NCI-H187 treated with DMSO at 0.1 percent for 48 hours (cell line): ENCODE results near the gene LIMS1.
"Not testable (repeated sequence)": the region's sequence is repeated elsewhere in the genome, so short reads cannot be mapped to it uniquely, and the experiment has no call there.

Experiments used
- DNase-seq: peaks from one replicate; lab custom pipeline; 2025; lab: John Stamatoyannopoulos, UW

The LIMS1 gene

DNA sequence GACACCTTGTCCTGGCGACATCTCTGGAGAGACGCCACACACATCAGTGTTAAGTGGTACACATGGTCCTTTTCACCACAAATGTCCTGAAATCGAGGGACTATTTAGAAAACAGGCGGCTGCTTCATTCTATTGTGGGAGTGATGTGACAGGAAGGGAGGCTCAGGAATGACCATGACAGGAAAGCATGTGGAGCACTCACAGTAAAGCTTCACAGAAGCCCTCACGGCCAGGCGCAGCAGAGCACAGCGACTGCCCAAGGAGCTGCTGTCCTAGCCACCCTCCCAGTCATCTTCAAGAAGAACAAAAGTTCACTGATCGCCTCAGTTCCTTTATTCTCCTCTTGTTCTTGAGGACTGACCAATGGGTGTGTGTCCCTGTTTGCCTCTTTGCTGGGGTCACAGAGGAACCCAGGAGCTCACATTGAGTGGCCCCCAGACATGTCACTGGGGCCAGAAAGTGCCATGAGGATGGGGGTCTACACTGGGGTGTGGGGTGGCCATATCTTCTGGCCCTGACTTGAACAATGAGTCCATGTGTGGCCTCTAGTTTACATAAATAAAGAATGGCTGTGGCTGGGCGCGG, 100.4 kb downstream of the LIMS1 start:
- no peak for DNase-seq

DNA sequence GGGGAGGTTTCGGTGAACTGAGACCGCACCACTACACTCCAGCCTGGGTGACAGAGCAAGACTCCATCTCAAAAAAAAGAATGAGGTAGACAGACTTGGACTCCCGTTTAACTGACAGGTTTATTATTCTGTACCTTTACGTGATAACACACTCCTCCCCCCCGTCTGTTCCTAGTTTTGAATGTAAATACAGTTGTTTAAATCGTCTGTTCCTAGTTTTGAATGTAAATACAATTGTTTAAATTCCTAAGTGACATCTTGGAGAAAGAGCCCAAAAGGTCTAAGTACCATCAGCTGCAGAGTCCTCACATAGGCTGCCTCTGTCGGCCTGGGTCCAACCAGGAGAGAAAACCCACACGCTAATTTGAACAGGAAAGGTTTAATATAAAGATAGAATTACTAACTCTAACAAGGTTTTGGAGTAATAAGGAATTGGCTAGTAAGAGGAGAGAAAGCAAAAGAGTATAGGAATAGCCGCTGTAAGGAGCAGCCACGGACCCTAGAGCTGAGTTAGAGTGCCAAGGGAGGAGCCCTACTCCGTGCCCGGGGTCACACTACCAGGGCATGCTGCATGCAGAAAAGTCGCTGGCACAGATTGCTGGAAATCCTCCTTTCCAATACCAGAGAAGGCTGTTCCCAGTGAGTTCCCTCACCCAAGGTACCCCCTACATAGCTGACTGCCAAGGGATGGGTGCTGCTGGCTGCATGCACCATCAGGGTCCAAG, 101.5 kb downstream of the LIMS1 start:
- no peak for DNase-seq

DNA sequence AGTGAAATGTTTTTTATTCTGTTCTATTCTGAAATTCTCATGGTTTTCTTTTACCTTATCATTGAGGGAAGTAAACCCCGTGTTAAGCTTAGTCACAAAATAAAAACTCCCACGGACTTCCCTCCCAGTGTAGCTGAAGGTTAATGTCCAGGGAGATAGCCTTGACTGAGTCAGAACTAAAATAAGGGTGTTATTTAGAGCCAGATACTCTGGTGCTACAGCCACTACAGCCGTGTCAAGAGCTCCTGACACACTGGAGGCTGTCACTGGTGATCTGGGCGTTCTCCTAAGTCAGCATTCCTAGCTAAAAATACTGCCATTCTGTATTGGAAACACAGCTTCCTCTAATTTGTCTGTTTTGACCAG, 103.0 kb downstream of the LIMS1 start:
- no peak for DNase-seq

DNA sequence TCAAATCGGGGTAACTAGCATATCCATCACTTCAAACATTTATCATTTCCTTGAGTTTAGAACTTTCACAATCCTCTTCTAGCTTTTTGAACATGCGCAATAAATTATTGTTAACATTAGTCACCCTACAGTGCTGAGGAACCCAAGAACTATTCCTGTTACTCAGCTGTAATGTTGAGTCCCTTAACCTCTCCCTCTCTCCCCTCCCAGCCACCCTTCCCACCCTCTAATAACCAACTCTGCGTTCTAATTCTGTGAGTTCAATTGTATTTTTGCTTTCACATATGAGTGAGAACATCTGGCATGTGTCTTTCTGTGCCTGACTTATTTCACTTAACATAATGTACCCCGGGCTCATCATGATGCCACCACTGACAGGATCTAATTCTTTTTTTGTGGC, 106.5 kb downstream of the LIMS1 start:
- DNase-seq = no peak

DNA sequence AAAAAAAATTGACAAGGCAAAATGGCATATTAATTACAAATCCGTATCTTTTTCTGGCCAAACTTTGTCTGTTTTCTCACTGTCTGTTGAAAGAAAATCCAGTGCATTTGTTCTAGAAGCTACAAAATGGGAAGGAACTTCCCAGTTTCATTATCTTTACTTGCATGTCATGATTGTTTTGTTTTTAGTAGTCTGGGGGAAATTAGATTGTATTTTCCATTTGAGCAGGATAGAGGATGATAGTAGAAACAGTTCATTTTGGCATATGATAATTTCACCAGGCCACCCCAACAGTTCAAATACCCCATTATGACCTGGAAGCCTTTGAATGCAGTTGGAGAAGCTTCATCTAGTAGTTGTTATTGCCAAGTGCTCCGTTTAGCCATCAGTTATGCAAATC, 107.5 kb downstream of the LIMS1 start:
- DNase-seq = no peak

DNA sequence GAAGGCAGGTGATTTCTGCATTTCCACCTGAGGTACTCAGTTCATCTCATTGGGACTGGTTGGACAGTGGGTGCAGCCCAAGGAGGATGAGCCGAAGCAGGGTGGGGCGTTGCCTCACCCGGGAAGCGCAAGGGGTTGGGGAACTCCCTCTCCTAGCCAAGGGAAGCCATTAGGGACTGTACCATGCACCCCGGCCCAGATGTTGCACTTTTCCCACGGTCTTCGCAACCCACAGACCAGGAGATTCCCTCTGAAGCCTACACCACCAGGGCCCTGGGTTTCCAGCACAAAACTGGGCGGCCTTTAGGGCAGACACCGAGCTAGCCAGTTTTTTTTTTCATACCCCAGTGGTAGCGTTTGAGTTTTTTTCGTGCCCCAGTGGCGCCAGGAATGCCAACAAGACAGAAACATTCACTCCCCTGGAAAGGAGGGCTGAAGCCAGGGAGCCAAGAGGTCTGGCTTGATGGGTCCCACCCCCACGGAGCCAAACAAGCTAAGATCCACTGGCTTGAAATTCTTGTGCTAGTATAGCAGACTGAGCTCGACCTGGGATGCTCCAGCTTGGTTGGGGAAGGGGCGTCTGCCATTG, 109.1 kb downstream of the LIMS1 start:
- DNase-seq = no peak

DNA sequence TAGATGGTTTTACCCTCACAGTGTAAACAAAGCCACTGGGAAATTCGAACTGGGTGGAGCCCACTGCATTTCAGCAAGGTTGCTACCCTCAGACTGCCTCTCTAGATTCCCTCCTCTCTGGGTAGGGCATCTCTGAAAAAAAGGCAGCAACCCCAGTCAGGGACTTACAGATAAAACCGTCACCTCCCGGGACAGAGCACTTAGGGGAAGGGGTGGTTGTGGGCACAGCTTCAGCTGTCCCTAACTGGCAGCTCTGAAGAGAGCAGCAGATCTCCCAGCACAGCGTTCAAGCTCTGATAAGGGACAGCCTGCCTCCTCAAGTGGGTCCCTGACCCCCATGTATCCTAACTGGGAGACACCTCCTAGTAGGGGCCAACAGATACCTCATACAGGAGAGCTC, 109.6 kb downstream of the LIMS1 start:
- DNase-seq = not testable (repeated sequence)

DNA sequence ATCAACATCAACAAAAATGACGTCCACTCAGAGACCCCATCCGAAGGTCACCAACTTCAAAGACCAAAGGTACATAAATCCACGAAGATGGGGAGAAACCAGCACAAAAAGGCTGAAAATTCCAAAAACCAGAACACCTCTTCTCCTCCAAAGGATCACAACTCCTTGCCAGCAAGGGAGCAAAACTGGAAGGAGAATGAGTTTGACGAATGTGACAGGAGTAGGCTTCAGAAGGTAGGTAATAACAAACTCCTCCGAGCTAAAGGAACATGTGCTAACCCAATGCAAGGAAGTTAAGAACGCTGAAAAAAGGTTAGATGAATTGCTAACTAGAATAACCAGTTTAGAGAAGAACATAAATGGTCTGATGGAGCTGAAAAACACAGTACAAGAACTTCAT, 110.2 kb downstream of the LIMS1 start:
- not testable (repeated sequence) for DNase-seq

DNA sequence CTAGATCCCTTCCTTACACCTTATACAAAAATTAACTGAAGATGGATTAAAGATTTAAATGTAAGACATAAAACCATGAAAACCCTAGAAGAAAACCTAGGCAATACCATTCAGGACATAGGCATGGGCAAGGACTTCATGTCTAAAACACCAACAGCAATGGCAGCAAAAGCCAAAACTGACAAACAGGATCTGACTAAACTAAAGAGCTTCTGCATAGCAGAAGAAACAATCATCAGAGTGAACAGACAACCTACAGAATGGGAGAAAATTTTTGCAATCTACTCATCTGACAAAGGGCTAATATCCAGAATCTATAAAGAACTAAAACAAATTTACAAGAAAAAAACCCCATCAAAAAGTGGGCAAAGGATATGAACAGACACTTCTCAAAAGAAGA, 114.5 kb downstream of the LIMS1 start:
- DNase-seq = not testable (repeated sequence)

DNA sequence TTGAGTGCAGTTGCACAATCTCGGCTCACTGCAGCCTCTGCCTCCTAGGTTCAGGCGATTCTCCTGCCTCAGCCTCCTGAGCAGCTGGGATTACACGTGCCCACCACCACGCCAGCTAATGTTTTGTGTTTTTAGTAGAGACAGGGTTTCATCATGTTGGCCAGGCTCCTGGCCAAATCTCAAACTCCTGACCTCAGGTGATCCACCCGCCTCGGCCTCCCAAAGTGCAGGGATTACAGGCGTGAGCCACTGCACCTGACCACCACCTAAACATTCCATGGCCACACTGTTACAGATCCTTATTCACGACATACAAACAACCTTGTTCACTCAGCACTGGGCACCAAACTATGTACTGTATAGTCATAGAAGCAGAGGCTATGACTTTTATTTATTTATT, 116.2 kb downstream of the LIMS1 start:
- not testable (repeated sequence) for DNase-seq

DNA sequence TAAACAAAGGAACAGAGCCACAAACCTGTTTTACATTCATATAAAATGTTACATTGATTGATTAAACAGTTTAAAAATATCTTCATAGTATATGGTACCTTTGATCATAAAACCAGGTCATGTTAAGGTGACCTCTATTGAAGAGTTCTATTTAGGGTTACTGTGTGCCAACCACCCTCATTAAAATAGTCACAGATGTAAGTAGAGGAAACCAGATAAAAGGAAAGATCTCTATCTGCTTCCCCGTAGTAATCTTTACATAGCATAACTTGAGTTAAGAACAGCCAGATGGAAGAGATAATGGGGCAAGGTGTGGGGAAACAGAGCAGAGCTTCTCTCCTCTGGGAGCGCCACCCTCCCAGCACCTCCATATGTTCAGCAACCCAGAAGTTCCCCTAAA, 117.2 kb downstream of the LIMS1 start:
- DNase-seq = not testable (repeated sequence)

DNA sequence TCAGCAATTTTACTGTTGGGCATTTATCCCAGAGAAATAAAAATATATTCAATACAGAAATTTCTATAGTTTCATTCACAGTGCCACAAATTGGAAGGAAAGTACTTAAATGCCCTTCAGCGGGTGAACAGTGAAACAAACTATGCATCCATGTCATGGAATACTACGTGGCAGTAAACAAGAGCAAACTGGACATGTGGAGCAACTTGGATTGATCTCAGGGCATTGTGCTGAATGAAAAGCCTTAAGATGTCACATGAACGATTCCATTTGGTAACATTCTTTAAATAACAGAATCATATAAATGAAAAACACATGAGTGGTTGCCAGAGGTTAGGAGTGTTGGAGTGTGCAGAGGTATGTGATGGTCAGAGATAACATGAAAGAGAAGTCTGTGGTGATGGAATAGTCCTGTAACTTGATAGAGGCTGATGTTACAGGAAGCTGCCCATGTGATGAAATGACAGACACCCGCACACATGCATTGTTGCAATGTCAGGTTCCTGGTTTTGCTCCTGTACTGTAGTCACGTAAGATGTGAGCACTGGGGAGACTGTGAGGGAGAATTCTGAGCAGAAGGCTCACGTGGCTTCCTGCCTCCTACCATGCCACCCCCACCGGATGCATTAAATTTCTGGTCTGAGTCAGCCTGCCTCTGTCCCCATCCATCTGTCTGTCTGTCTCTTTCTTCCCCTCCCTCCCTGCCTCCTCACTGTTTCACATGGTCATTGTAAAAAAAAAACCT, 118.1 kb downstream of the LIMS1 start:
- DNase-seq = not testable (repeated sequence)

DNA sequence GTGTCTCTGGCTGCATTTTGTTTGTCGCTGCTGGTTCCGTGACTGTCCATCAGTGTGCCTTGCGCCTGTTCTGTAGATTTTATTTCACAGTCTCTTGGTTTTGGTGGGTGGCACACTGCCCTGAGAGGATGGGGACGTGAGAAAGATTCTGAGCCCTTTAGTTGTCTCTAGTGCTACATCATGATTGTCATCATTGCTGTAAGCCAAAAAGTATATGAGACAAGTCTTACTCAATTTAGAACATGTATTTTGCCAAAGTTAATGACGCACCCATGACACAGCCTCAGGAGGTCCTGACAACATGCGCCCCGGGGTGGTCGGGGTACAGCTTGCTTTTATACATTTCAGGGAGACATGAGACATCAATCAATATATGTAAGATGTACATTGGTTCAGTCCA, 119.2 kb downstream of the LIMS1 start:
- DNase-seq = not testable (repeated sequence)

DNA sequence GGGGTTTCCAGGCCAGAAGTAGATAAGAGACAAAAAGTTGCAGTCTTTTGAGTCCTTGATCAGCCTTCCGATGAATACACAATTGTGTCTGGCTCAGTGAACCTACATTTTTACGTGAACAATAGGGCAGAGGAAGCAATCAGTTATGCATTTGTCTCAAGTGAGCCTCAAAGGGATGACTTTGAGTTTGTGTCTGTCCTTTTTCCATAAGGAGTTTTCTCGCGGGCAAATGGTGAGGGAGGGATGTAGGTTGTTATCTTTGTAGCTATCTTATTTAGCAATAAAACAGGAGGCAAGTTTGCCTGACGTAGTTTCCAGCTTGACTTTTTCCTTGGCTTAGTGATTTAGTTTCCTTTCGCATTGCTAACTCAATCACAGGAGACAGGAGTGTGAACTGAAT, 119.6 kb downstream of the LIMS1 start:
- DNase-seq = not testable (repeated sequence)

DNA sequence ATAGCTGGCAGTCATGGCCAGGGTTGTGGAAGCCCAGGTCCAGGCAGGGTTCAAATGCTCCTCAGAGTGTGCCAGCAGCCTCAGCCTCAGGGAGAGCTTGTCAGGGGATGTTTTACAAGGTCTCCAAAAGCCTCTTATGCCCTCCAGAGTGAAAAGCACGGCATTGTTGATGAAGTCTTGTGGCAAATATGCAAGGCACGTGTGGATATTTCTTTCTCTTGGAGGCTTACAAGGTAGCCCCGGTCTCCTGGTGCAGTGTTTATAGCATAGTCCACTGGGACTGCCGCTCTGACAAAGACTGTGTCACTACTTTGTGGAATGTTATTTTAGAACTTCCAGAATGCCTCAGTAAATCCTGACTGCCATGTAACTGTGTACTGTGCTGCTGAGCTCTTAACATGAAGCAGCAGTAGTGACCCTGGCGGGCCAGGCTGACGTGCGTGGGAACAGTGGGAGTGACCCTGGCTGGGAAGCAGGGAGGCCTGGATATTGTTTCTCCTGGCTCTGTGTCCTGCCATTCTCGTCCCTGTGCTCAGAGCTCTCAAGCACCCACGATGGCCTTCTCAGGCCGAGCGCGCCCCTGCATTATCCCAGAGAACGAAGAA, 120.4 kb downstream of the LIMS1 start:
- not testable (repeated sequence) for DNase-seq

DNA sequence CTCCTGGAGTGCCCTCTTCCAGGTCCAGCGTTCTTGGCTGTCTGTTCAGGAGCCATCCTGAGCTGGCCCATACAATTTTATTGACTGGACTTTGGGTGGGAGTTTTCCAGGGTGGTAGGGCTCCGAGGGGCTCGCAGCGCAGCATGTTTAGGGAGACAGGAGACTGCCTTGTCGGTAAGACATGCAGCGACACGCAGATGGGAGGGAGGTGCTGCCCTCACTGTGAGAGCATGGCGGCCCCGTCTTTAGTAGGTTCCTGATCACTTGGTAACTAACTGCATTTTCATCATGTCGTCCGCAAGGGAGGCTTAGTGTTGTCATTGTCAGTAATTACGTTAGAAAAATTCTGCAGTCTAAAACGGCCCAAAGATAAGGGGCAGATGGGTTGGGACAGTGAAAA, 121.0 kb downstream of the LIMS1 start:
- DNase-seq = not testable (repeated sequence)

DNA sequence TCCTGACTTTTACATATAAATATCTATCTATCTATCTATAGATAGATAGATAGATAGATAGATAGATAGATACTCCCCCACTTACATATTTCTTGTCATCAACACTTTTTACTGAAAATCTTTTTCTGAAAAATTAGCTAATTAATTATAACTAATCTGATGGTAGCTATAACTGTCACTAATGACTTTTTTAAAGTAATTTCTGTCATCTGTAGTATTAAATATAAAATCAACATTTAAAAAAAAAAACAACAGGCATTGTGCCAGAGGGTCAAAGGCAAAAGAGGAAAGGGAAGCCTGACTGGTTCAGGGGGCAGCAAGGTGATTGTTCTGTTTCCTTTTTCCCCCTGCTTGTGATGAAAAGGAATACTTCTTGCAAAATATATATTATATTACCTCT, 122.0 kb downstream of the LIMS1 start:
- not testable (repeated sequence) for DNase-seq

DNA sequence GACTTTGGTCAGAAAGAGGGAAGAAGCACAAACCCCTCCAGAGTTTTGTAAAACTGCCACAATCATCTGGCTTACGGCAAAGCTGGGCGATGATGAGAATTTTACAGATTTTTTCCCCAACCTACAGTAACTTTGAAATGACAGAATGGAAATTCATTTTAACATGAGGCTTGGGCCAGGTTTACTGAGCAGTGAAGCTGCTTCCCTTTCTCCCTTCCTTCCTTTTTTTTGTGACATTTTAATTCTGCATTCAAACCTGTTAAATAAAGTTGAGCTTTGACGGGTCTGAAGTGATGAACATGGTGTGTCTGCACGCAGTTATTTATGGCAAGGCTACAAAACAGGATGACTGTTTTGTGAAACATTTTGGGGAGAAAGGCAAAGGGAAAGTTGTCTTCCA, 123.2 kb downstream of the LIMS1 start:
- DNase-seq = not testable (repeated sequence)

DNA sequence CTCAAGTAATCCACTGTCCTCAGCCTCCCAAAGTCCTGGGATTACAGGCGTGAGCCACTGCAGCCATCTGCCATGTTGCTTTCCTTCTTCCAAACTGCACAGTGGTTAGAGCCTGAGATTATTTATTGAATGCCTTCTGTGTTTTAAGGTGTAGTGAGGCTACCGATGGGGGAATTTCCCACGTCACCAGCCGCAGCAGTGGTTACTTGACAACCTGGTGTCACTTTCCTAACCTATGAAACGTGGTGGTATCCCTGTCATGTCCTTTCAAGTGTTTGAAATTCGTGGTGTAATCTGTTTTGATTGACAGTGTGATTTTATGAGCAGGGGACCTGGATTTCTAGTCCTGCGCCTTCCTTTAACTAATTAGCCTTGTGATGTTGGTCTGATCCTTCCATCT, 124.3 kb downstream of the LIMS1 start:
- DNase-seq = not testable (repeated sequence)

DNA sequence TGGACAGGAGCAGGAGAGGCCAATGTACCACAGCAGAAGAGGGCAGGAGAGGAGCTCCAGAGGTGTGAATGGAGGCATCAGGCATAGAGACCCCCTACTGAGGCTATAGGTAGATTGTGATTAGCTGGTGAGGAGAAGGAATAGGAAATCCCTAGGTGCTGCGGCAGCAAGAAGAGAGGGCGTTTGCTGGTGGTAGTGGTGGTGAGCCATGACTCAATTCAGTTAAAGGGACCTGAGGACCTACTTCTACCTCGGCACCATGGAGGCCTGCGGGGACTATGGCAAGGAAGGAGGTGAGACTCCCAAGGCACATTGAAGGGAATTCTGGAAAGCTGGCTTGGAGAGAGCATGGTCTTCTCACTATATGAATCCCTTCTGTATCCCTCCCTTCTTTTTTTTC, 127.2 kb downstream of the LIMS1 start:
- DNase-seq = not testable (repeated sequence)

DNA sequence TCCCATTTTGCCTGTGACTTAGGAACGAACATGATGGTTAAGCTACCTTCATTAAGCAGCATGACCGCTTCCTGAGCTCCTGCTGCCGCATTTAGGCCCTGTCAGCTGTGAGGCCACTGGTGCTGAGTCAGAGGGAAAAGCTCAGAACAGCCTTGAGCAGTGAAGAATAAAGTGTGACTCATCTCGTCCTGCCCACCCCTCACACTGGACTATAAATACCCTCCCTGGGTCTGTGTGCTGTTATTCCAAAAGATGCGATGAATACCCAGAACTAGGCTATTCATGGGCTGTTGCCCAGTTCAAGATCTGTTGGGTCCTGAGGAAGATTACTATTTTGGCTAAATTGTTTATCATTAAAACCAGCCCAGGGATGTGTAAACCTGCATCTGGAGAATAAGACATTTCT, 127.9 kb downstream of the LIMS1 start:
- DNase-seq = not testable (repeated sequence)

DNA sequence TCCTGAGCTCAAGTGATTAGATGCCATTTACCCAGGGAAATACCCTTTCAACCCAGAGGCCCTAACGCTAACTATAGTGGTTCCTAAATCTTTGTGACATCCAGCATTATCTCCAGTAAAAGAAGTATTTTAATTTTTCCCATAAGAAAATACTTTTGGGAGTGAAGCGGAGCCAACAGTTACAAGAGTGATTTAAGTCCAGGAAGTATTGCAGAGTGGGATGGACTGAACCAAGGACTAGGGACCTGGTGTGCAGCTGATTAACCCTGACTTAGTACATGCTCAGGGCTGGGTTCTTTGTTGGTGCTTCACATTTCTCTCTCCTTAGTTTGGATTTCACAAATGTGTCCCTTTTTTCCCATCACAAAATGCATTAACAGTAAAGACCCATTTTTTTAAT, 129.1 kb downstream of the LIMS1 start:
- not testable (repeated sequence) for DNase-seq
